Natural killer cell (primary cell): ENCODE results near the gene MTMR6. TPM values are rescaled to one million over a fixed set of nuclear protein-coding genes. Genes with fewer than 3 reads are reported as not detected.

ENCODE experiments used
- ATAC-seq, 3 donors: fragments of 150-1000 bp in 2 of 3; fragments of 200-7000 bp in 1 of 3; cut with Tn5 transposase; 1 replicate in 1 of 3; 2 replicates in 2 of 3; pipeline ENCODE4 v1.10.0; 2021; ENCODE audit warnings: mild to moderate bottlenecking in 2 of 3, moderate library complexity in 2 of 3
- DNase-seq, 2 donors: peaks; one replicate each; pipeline versions ENCODE4 v3.0.0 to v3.0.0-alpha.2; 2013 to 2021; ENCODE audit warnings: mixed read lengths in 1 of 2
- H3K27ac ChIP-seq: one replicate; pipeline ENCODE4 v1.5.1; 2013; ENCODE audit warnings: mild to moderate bottlenecking, low read length
- H3K27me3 ChIP-seq: one replicate; pipeline ENCODE4 v1.6.1; 2013; ENCODE audit warnings: low read length; ENCODE audit not compliant: control insufficient read depth, insufficient read depth
- H3K36me3 ChIP-seq: one replicate; pipeline ENCODE4 v1.6.1; 2013; ENCODE audit warnings: low read length; ENCODE audit not compliant: control insufficient read depth, insufficient read depth
- H3K4me1 ChIP-seq: one replicate; pipeline ENCODE4 v1.6.1; 2013; ENCODE audit warnings: low read length; ENCODE audit not compliant: control insufficient read depth, insufficient read depth
- H3K4me3 ChIP-seq: one replicate; pipeline ENCODE4 v1.5.1; 2013; ENCODE audit warnings: low read length
- H3K9me3 ChIP-seq: one replicate; pipeline ENCODE4 v1.6.1; 2013; ENCODE audit warnings: low read length; ENCODE audit not compliant: control insufficient read depth, insufficient read depth
- H3K27ac Mint-ChIP-seq, 2 donors: one replicate each; pipeline ENCODE4 v1.8.0; 2022; ENCODE audit warnings: mild to moderate bottlenecking in 2 of 2, mixed read lengths in 2 of 2, moderate library complexity in 1 of 2
- H3K27me3 Mint-ChIP-seq, 2 donors: one replicate each; pipeline ENCODE4 v1.8.0; 2022; ENCODE audit warnings: low read depth in 2 of 2, mixed read lengths in 2 of 2
- H3K36me3 Mint-ChIP-seq: one replicate; pipeline ENCODE4 v1.8.0; 2022; ENCODE audit warnings: mixed read lengths
- H3K4me1 Mint-ChIP-seq, 2 donors: one replicate each; pipeline ENCODE4 v1.8.0; 2022; ENCODE audit warnings: mixed read lengths in 2 of 2
- H3K4me3 Mint-ChIP-seq: one replicate; pipeline ENCODE4 v1.8.0; 2022; ENCODE audit warnings: mild to moderate bottlenecking, moderate library complexity, mixed read lengths
- H3K9me3 Mint-ChIP-seq, 2 donors: one replicate each; pipeline ENCODE4 v1.8.0; 2022; ENCODE audit warnings: mixed read lengths in 2 of 2
- WGBS: methylation state at CpG from one replicate; pipeline ENCODE4 v1.1.7; 2013; ENCODE audit warnings: missing lambda C conversion rate; ENCODE audit not compliant: insufficient coverage; 5-methylcytosine and 5-hydroxymethylcytosine counted together
- intact Hi-C: fragments of 100-400 bp; cut with micrococcal nuclease; formaldehyde crosslinking; loops from one replicate; pipeline ENCODE4 v1.14.2; 2022
- total RNA-seq, 4 donors: library from RNA; stranded (reverse); fragments of 120-200 nt in 1 of 4; gene quantifications; one replicate each; pipeline versions ENCODE4 v1.2.3 to v1.2.4, GENCODE V29; 2013 to 2022
- TF ChIP-seq, protein P1 (sequence below): fragments of 200-600 bp; IDR thresholded peaks from one replicate; pipeline ENCODE4 v1.8.0; 2022; ENCODE audit warnings: antibody characterized with exemption

The MTMR6 gene
- total RNA-seq, 3 donors from 2014 or later (not counting 1 experiment from before 2014, with no cell fraction given) = 16.4 to 18.1 (median 17.3) TPM

DNA sequence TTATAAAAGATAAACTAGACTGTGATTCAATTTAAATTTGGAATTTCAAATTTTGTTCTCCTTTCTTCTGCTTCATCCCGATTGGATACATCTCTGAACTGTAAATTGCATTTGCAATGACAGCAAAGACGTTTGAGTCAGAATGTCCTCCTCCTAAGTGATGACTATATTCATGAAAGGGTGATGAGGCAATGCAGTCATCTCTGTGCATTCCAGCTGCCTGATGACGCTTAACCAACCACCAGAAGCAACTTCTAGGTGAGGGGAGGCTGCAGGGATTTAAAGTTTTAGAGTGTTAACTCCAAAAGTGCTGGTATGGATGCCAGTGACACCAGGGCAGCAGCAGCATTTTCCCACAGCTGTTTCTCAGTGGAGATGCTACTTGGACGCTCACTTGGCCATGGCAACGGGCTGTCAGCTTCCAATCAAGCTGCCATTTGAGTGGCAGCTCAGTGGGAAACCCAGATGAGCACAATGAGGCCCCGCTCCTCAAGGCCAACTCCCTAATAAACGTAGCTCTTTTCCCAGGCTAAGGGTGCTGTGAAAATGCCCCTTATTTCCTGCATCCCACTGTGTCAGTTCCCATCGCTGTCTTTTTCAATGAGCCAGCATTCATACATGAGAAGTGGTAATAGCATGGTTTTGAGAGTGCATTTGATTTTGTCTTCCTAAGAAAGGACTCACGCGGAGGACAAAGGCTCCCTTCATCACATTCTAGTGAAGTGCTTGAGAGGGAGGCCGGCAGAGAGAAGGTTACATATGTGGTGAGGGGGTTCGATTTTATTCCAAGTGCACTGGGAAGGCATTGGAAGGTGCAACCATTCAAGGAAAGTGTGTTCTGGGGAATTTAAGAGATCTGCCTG, 70.0 kb downstream of the MTMR6 start:
- H3K9me3 Mint-ChIP-seq = no peaks in the 10 kb centered on the region

DNA sequence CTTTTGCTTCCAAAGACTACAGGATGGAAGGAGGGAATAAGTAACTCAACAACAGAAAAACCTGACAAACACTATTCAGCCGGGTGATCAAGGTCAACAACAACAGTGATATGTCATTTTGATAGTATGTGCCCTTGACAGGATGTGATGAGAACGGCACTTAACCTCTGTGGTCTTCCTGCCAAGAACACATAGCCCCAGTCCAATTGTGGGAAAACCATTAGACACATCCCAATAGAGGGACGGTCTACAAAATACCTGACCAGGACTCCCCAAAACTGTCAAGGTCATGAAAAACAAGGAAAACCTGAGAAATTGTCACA, 72.1 kb downstream of the MTMR6 start:
- H3K36me3 Mint-ChIP-seq = no peaks in the 10 kb centered on the region
- no peaks in the 10 kb centered on the region for H3K4me1 Mint-ChIP-seq
- Histone ChIP-seq H3K27ac (no peak overlapping the region), H3K4me1 (no peaks in the 10 kb centered on the region), H3K27me3 (no peaks in the 10 kb centered on the region), H3K36me3 (no peaks in the 10 kb centered on the region), H3K4me3 (no peak overlapping the region), H3K9me3 (no peaks in the 10 kb centered on the region)
- 53% methylated on average over 3 of the region's 3 CpGs for WGBS
- intact Hi-C loops = no loop called here
- H3K9me3 Mint-ChIP-seq = no peaks in the 10 kb centered on the region
- H3K27ac Mint-ChIP-seq = no peak overlapping the region
- TF ChIP-seq, protein P1, sequence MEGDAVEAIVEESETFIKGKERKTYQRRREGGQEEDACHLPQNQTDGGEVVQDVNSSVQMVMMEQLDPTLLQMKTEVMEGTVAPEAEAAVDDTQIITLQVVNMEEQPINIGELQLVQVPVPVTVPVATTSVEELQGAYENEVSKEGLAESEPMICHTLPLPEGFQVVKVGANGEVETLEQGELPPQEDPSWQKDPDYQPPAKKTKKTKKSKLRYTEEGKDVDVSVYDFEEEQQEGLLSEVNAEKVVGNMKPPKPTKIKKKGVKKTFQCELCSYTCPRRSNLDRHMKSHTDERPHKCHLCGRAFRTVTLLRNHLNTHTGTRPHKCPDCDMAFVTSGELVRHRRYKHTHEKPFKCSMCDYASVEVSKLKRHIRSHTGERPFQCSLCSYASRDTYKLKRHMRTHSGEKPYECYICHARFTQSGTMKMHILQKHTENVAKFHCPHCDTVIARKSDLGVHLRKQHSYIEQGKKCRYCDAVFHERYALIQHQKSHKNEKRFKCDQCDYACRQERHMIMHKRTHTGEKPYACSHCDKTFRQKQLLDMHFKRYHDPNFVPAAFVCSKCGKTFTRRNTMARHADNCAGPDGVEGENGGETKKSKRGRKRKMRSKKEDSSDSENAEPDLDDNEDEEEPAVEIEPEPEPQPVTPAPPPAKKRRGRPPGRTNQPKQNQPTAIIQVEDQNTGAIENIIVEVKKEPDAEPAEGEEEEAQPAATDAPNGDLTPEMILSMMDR = no peak
- DNase-seq = no peak
- ATAC-seq = no peak
- H3K4me3 Mint-ChIP-seq = no peak overlapping the region
- peaks cover 7 to 8% of the 10 kb centered on the region in 2 donors for H3K27me3 Mint-ChIP-seq

More for the DNA sequence above, 70.0 kb downstream of the MTMR6 start:
- no peak overlapping the region for H3K27ac ChIP-seq
- no peaks in the 10 kb centered on the region for H3K9me3 ChIP-seq
- H3K36me3 ChIP-seq = no peaks in the 10 kb centered on the region
- H3K27ac Mint-ChIP-seq = no peak overlapping the region
- H3K36me3 Mint-ChIP-seq = no peaks in the 10 kb centered on the region
- intact Hi-C loops = no loop called here
- H3K27me3 ChIP-seq = no peaks in the 10 kb centered on the region
- H3K4me1 ChIP-seq = no peaks in the 10 kb centered on the region
- no peak overlapping the region for H3K4me3 Mint-ChIP-seq
- peaks cover 7 to 8% of the 10 kb centered on the region in 2 donors for H3K27me3 Mint-ChIP-seq
- DNase-seq = no peak
- WGBS = 78% methylated on average over 11 of the region's 12 CpGs
- H3K4me1 Mint-ChIP-seq = no peaks in the 10 kb centered on the region
- TF ChIP-seq, protein P1 = no peak
- ATAC-seq = no peak
- H3K4me3 ChIP-seq = no peak overlapping the region

DNA sequence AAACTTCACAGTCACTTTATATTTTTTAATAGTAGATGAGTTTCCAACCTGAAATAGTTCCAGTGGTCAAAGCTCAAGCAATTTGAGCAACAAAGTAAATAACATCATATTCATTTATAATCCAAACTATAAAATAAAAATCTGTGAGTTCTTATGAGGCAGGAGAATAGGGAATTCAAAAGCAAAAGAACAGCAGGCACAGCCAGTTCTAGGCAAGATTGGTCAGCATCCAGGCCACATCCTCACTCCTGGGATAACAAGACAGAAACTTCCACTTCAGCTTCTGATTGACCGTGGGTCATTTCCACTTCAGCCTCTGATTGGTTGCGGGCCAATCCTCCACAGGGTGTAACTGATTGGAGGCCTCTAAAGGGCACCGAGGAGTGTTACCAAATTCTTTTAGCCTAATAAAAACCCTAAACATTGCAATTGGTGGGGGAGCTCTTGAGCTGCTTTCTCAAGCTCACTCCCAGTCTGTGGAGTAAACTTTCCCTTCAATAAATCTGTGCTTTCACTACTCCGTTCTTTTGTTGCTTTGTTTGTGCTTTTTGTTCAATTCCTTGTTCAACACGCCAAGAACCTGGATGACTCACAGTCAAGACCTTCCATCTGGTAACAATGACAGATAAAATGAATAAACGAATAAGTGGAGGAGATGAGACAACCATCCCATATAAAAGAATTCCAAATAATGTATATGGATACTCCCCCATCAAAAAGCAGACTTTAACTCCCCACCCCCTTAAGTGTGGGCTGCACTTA, 72.6 kb downstream of the MTMR6 start:
- no peak overlapping the region for H3K27ac ChIP-seq
- H3K27me3 Mint-ChIP-seq = peaks cover 7 to 8% of the 10 kb centered on the region in 2 donors
- H3K4me3 ChIP-seq = no peak overlapping the region
- no peaks in the 10 kb centered on the region for H3K27me3 ChIP-seq
- TF ChIP-seq, protein P1 = no peak
- no peaks in the 10 kb centered on the region for H3K4me1 ChIP-seq
- H3K4me1 Mint-ChIP-seq = no peaks in the 10 kb centered on the region
- no peak overlapping the region for H3K27ac Mint-ChIP-seq
- no peak overlapping the region for H3K4me3 Mint-ChIP-seq
- H3K9me3 Mint-ChIP-seq = no peaks in the 10 kb centered on the region
- no peaks in the 10 kb centered on the region for H3K9me3 ChIP-seq
- no peaks in the 10 kb centered on the region for H3K36me3 Mint-ChIP-seq
- ATAC-seq = no peak
- WGBS = 77% methylated on average over 5 of the region's 6 CpGs
- intact Hi-C loops = no loop called here
- H3K36me3 ChIP-seq = no peaks in the 10 kb centered on the region
- no peak for DNase-seq
